HEK293 (cell line): ENCODE data around the gene PRR13.

Experiments used
- CTCF ChIA-PET: fragments of 350-600 bp; formaldehyde crosslinking; extraction: SDS; loops from one replicate; lab custom pipeline; 2021; ENCODE audit warnings: antibody characterized with exemption; lab: Yijun Ruan, JAX
- POLR2A ChIA-PET: fragments of 300-600 bp; formaldehyde crosslinking; extraction: SDS; loops from one replicate; lab custom pipeline; 2020; ENCODE audit warnings: antibody characterized with exemption, inconsistent platforms; lab: Yijun Ruan, JAX
- H3K27ac ChIP-seq: fragments of 200-500 bp; sonication (Bioruptor generic); 2 replicates; pipeline ENCODE4 v1.5.1; 2014; ENCODE audit warnings: low read depth, low read length, control low read depth, inconsistent platforms; ENCODE audit errors: extremely low read depth
- H3K36me3 ChIP-seq, 2 experiments: fragments of 200-500 bp in 1 of 2; sonication (Bioruptor generic) in 1 of 2; 1 replicate in 1 of 2; 2 replicates in 1 of 2; pipeline ENCODE4 v1.5.1; 2014 to 2017; ENCODE audit warnings: inconsistent platforms in 2 of 2, low read length in 2 of 2; ENCODE audit not compliant: control insufficient read depth in 2 of 2, insufficient read depth in 1 of 2
- H3K4me1 ChIP-seq: fragments of 200-500 bp; sonication (Bioruptor generic); 2 replicates; pipeline ENCODE4 v1.5.1; 2014; ENCODE audit warnings: mild to moderate bottlenecking, low read length, inconsistent platforms; ENCODE audit not compliant: control insufficient read depth, insufficient read depth
- H3K4me3 ChIP-seq: 2 replicates; pipeline ENCODE4 v1.5.1; 2011; ENCODE audit warnings: low read depth, mild to moderate bottlenecking, control low read depth, low read length, moderate library complexity
- H3K9me3 ChIP-seq: fragments of 200-500 bp; sonication (Bioruptor generic); 2 replicates; pipeline ENCODE4 v1.5.1; 2014; ENCODE audit warnings: low read depth, low read length, inconsistent platforms; ENCODE audit not compliant: control insufficient read depth, insufficient read depth
- GLI4 ChIP-seq: fragments of 450-650 bp; formaldehyde crosslinking; IDR thresholded peaks from 2 replicates; pipeline ENCODE4 v1.5.1; 2016; ENCODE audit warnings: missing biosample characterization, missing genetic modification characterization
- MYNN ChIP-seq: fragments of 450-650 bp; formaldehyde crosslinking; IDR thresholded peaks from 2 replicates; pipeline ENCODE4 v1.5.1; 2016; ENCODE audit warnings: missing biosample characterization, missing genetic modification characterization, borderline replicate concordance
- PRDM1 ChIP-seq: fragments of 450-650 bp; formaldehyde crosslinking; IDR thresholded peaks from 2 replicates; pipeline ENCODE4; 2016; ENCODE audit warnings: missing biosample characterization, missing genetic modification characterization
- WT1 ChIP-seq: fragments of 450-650 bp; formaldehyde crosslinking; IDR thresholded peaks from 2 replicates; pipeline ENCODE4 v1.5.1; 2016; ENCODE audit warnings: missing biosample characterization, missing genetic modification characterization
- ZBTB20 ChIP-seq: fragments of 450-650 bp; formaldehyde crosslinking; IDR thresholded peaks from 2 replicates; pipeline ENCODE4 v1.5.1; 2016; ENCODE audit warnings: missing biosample characterization, missing genetic modification characterization
- ZFHX2 ChIP-seq: fragments of 450-650 bp; formaldehyde crosslinking; conservative IDR thresholded peaks from 2 replicates; pipeline ENCODE4 v1.5.1; 2016; ENCODE audit warnings: missing biosample characterization, missing genetic modification characterization
- ZFP69B ChIP-seq: fragments of 450-650 bp; formaldehyde crosslinking; IDR thresholded peaks from 2 replicates; pipeline ENCODE4 v1.5.1; 2016; ENCODE audit warnings: missing biosample characterization, missing genetic modification characterization
- ZNF10 ChIP-seq: fragments of 450-650 bp; formaldehyde crosslinking; IDR thresholded peaks from 2 replicates; pipeline ENCODE4 v1.5.1; 2017; ENCODE audit warnings: missing biosample characterization, missing genetic modification characterization
- ZNF132 ChIP-seq: fragments of 450-650 bp; formaldehyde crosslinking; IDR thresholded peaks from 2 replicates; pipeline ENCODE4 v1.5.1; 2017; ENCODE audit warnings: missing biosample characterization, missing genetic modification characterization, borderline replicate concordance
- ZNF174 ChIP-seq: fragments of 450-650 bp; formaldehyde crosslinking; IDR thresholded peaks from 2 replicates; pipeline ENCODE4 v1.5.0; 2017; ENCODE audit warnings: missing biosample characterization, mild to moderate bottlenecking, missing genetic modification characterization
- ZNF214 ChIP-seq: fragments of 450-650 bp; formaldehyde crosslinking; IDR thresholded peaks from 2 replicates; pipeline ENCODE4 v1.5.1; 2017; ENCODE audit warnings: missing biosample characterization, mild to moderate bottlenecking, missing genetic modification characterization, borderline replicate concordance
- ZNF366 ChIP-seq: fragments of 450-650 bp; formaldehyde crosslinking; conservative IDR thresholded peaks from 2 replicates; pipeline ENCODE4 v1.5.1; 2016; ENCODE audit warnings: missing biosample characterization, missing genetic modification characterization
- ZNF404 ChIP-seq: fragments of 450-650 bp; formaldehyde crosslinking; IDR thresholded peaks from 2 replicates; pipeline ENCODE4 v1.5.1; 2017; ENCODE audit warnings: missing biosample characterization, missing genetic modification characterization
- ZNF423 ChIP-seq: fragments of 450-650 bp; formaldehyde crosslinking; IDR thresholded peaks from 2 replicates; pipeline ENCODE4 v1.5.1; 2016; ENCODE audit warnings: missing biosample characterization, missing genetic modification characterization
- ZNF600 ChIP-seq: fragments of 450-650 bp; formaldehyde crosslinking; IDR thresholded peaks from 2 replicates; pipeline ENCODE4 v1.5.1; 2016; ENCODE audit warnings: missing biosample characterization, missing genetic modification characterization
- ZNF654 ChIP-seq: fragments of 450-650 bp; formaldehyde crosslinking; IDR thresholded peaks from 2 replicates; pipeline ENCODE4 v1.5.1; 2016; ENCODE audit warnings: low read depth, missing biosample characterization, missing genetic modification characterization
- ZNF777 ChIP-seq: fragments of 450-650 bp; formaldehyde crosslinking; IDR thresholded peaks from 2 replicates; pipeline ENCODE4 v1.5.1; 2017; ENCODE audit warnings: missing biosample characterization, missing genetic modification characterization, borderline replicate concordance
- TF ChIP-seq, protein P1 (sequence below): fragments of 450-650 bp; formaldehyde crosslinking; IDR thresholded peaks from 2 replicates; pipeline ENCODE4 v1.5.1; 2016; ENCODE audit warnings: missing biosample characterization, missing genetic modification characterization, borderline replicate concordance
- TF ChIP-seq, protein P2 (sequence below): fragments of 450-650 bp; formaldehyde crosslinking; IDR thresholded peaks from 2 replicates; pipeline ENCODE4 v1.5.1; 2017; ENCODE audit warnings: missing biosample characterization, missing genetic modification characterization

The PRR13 gene

DNA sequence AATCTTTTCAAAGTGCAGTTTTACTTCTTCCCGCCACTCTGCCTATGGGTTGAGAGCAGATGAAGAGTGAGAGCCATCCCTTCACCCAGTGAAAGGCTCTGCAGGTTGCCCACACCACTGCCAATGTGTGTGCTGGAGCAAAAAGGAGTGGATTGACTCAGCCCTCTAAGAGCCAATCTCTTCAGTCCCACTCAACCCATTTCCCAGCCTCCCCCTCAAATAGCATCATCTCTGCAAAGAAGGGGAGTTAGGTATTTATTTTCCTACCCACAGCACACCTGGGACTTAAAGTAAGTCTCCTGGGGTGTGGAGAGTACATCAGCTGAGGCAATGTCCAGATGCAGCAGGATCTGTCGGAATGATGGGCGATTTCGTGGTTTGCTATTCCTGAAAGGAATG, 42.4 kb downstream of the PRR13 start:
- H3K4me1 ChIP-seq: no peaks in the 10 kb centered on the region
- POLR2A ChIA-PET: interaction anchor here (0.7 to 3.9 kb wide), 6 partner anchors 9 to 163 kb away, joined by 3 to 39 read pairs (median 6); partner anchors contain the start of genes AAAS, MAP3K12, PRR13 and TARBP2
- no peak overlapping the region for H3K4me3 ChIP-seq
- H3K9me3 ChIP-seq: no peaks in the 10 kb centered on the region
- TF ChIP-seq MYNN (tag by site-specific recombination): no peak
- TF ChIP-seq WT1 (tag by site-specific recombination): no peak
- TF ChIP-seq ZNF366 (tag by site-specific recombination): 0 out of 2 replicates have a peak, but pooled peaks have one; percentile 33
- TF ChIP-seq ZBTB20 (tag by site-specific recombination): no peak
- no peak for TF ChIP-seq ZNF654 (tag by site-specific recombination)
- no peak for TF ChIP-seq ZNF132 (tag by site-specific recombination)
- no peak for TF ChIP-seq ZNF423 (tag by site-specific recombination)
- TF ChIP-seq PRDM1 (tag by site-specific recombination): peak; percentile 56; the same call in 1 of the 2 replicates
- no peak for TF ChIP-seq ZFP69B (tag by site-specific recombination)
- TF ChIP-seq, protein P1, sequence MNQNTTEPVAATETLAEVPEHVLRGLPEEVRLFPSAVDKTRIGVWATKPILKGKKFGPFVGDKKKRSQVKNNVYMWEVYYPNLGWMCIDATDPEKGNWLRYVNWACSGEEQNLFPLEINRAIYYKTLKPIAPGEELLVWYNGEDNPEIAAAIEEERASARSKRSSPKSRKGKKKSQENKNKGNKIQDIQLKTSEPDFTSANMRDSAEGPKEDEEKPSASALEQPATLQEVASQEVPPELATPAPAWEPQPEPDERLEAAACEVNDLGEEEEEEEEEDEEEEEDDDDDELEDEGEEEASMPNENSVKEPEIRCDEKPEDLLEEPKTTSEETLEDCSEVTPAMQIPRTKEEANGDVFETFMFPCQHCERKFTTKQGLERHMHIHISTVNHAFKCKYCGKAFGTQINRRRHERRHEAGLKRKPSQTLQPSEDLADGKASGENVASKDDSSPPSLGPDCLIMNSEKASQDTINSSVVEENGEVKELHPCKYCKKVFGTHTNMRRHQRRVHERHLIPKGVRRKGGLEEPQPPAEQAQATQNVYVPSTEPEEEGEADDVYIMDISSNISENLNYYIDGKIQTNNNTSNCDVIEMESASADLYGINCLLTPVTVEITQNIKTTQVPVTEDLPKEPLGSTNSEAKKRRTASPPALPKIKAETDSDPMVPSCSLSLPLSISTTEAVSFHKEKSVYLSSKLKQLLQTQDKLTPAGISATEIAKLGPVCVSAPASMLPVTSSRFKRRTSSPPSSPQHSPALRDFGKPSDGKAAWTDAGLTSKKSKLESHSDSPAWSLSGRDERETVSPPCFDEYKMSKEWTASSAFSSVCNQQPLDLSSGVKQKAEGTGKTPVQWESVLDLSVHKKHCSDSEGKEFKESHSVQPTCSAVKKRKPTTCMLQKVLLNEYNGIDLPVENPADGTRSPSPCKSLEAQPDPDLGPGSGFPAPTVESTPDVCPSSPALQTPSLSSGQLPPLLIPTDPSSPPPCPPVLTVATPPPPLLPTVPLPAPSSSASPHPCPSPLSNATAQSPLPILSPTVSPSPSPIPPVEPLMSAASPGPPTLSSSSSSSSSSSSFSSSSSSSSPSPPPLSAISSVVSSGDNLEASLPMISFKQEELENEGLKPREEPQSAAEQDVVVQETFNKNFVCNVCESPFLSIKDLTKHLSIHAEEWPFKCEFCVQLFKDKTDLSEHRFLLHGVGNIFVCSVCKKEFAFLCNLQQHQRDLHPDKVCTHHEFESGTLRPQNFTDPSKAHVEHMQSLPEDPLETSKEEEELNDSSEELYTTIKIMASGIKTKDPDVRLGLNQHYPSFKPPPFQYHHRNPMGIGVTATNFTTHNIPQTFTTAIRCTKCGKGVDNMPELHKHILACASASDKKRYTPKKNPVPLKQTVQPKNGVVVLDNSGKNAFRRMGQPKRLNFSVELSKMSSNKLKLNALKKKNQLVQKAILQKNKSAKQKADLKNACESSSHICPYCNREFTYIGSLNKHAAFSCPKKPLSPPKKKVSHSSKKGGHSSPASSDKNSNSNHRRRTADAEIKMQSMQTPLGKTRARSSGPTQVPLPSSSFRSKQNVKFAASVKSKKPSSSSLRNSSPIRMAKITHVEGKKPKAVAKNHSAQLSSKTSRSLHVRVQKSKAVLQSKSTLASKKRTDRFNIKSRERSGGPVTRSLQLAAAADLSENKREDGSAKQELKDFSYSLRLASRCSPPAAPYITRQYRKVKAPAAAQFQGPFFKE (tag by site-specific recombination): no peak
- TF ChIP-seq ZNF600: peak; percentile 85
- TF ChIP-seq, protein P2, sequence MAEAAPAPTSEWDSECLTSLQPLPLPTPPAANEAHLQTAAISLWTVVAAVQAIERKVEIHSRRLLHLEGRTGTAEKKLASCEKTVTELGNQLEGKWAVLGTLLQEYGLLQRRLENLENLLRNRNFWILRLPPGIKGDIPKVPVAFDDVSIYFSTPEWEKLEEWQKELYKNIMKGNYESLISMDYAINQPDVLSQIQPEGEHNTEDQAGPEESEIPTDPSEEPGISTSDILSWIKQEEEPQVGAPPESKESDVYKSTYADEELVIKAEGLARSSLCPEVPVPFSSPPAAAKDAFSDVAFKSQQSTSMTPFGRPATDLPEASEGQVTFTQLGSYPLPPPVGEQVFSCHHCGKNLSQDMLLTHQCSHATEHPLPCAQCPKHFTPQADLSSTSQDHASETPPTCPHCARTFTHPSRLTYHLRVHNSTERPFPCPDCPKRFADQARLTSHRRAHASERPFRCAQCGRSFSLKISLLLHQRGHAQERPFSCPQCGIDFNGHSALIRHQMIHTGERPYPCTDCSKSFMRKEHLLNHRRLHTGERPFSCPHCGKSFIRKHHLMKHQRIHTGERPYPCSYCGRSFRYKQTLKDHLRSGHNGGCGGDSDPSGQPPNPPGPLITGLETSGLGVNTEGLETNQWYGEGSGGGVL (tag by site-specific recombination): no peak
- TF ChIP-seq ZNF10: peak; percentile 43
- peak; percentile 57; the same call in 1 of the 2 replicates for TF ChIP-seq ZFHX2
- TF ChIP-seq ZNF174 (tag by site-specific recombination): no peak
- no peak for TF ChIP-seq ZNF777
- no peak for TF ChIP-seq ZNF404
- no peak for TF ChIP-seq ZNF214 (tag by site-specific recombination)
- no peak for TF ChIP-seq GLI4 (tag by site-specific recombination)
- TF ChIP-seq, all 188 proteins: peak for 5
- Histone ChIP-seq H3K36me3 (peaks cover 15 to 88% of the 10 kb centered on the region in 2 experiments), H3K27ac (no peak overlapping the region)
- CTCF ChIA-PET: interaction anchor here (0.7 kb wide), 1 partner anchor 17 kb away, joined by 3 read pairs; the partner anchor contains the start of gene TARBP2
